HUES48 (cell line): Measurements from ENCODE around the gene SFXN5.

Source experiments
- H3K27ac ChIP-seq: one replicate; pipeline ENCODE4 v1.7.0; 2013; ENCODE audit warnings: low read depth, low read length, inconsistent platforms
- H3K27me3 ChIP-seq: 2 replicates; pipeline ENCODE4 v1.6.1; 2013; ENCODE audit warnings: mild to moderate bottlenecking, low read length; ENCODE audit not compliant: control insufficient read depth, insufficient read depth
- H3K36me3 ChIP-seq: 2 replicates; pipeline ENCODE4 v1.6.1; 2013; ENCODE audit warnings: low read length; ENCODE audit not compliant: control insufficient read depth, insufficient read depth
- H3K4me1 ChIP-seq: 2 replicates; pipeline ENCODE4 v1.6.1; 2013; ENCODE audit warnings: mild to moderate bottlenecking, low read length; ENCODE audit not compliant: control insufficient read depth, insufficient read depth
- H3K4me3 ChIP-seq: 2 replicates; pipeline ENCODE4 v1.5.1; 2013; ENCODE audit warnings: mild to moderate bottlenecking, low read depth, low read length
- H3K9ac ChIP-seq: 2 replicates; pipeline ENCODE4 v1.6.1; 2013; ENCODE audit warnings: mild to moderate bottlenecking, low read depth, low read length, moderate library complexity
- H3K9me3 ChIP-seq: 2 replicates; pipeline ENCODE4 v1.6.1; 2013; ENCODE audit warnings: low read length; ENCODE audit not compliant: control insufficient read depth, insufficient read depth

The SFXN5 gene

DNA sequence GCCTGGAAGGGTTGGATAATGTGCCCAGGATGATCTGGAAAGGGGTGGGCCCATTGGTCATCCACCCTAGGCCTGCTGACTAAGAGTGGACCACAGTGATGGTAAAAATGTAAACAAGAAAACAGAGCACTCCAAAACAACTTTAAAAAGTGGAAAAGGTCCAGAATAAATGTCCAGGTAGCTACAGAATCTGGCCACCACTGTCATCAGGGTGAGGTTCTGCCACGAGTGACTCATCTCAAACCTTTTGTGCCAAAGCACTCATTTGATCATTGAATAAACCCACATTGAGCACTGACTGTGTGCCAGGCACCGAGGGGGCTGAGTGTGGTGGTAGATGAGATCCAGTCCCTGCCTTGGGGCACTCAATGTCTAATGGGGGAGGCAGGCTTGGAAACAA is 89.3 kb downstream of the SFXN5 start:
- Histone ChIP-seq H3K27me3 (no peaks in the 10 kb centered on the region), H3K4me3 (no peak overlapping the region), H3K36me3 (no peaks in the 10 kb centered on the region), H3K9me3 (no peaks in the 10 kb centered on the region), H3K4me1 (peaks cover 5% of the 10 kb centered on the region; the same call in 1 of the 2 replicates), H3K27ac (no peak overlapping the region), H3K9ac (no peak overlapping the region)

DNA sequence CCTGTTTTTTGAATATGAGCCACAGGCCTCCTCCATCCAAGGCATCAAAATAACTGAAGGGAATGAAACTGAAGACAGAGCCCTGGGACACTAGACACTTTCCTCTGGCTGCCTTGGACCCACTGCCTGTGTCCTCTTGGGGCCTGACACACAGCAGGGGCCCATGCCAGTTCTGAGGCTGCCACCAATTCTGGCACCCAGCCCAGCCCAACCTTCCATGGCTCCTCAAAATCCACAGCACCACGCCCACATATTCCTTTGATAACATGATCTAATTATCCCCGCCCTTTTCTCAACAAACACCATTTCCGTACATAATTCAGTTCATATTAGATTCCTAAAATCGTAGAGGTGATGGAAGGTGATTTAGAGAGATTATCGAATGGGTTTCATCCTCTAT is 90.0 kb downstream of the SFXN5 start:
- H3K27ac ChIP-seq, result no peak overlapping the region
- peaks cover 5% of the 10 kb centered on the region; the same call in 1 of the 2 replicates for H3K4me1 ChIP-seq
- no peaks in the 10 kb centered on the region for H3K36me3 ChIP-seq
- H3K27me3 ChIP-seq, result no peaks in the 10 kb centered on the region
- no peak overlapping the region for H3K4me3 ChIP-seq
- no peaks in the 10 kb centered on the region for H3K9me3 ChIP-seq
- H3K9ac ChIP-seq, result no peak overlapping the region

DNA sequence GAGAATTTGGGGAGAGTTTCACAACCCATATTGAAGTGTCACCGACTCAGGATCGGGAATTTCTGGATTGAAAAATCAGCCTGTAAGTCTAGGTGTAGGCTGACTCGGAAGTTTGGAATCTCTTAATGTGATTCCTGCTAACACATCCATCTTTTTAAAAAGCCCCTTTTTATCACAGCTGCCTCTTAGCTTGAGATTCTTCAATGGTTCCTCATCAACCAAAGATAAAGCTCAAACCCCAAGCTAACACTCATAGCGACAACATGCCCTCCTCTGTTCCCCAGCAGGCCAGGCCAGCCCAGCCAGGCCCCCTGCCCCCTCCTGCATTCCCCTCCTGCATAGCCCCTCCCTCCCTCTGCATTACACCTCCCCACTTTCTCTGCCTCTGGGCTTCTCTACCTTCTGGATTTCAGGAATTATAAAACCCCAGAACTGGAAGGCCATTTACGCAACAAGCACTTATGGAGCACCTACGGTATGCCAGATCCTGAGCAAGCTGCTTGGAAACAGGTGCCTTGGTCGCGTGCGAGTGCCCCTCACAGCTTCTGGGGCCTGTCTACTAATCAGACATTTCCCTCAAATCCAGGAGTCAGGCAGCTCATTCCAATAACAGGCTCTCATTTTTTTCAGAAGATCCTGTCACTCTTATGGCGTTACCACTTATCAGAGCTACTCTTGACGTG is 90.8 kb downstream of the SFXN5 start:
- Histone ChIP-seq H3K27me3 (no peaks in the 10 kb centered on the region), H3K4me1 (peaks cover 8% of the 10 kb centered on the region), H3K36me3 (no peaks in the 10 kb centered on the region), H3K27ac (peak overlapping the region; percentile 43), H3K9ac (no peak overlapping the region), H3K9me3 (no peaks in the 10 kb centered on the region), H3K4me3 (no peak overlapping the region)

DNA sequence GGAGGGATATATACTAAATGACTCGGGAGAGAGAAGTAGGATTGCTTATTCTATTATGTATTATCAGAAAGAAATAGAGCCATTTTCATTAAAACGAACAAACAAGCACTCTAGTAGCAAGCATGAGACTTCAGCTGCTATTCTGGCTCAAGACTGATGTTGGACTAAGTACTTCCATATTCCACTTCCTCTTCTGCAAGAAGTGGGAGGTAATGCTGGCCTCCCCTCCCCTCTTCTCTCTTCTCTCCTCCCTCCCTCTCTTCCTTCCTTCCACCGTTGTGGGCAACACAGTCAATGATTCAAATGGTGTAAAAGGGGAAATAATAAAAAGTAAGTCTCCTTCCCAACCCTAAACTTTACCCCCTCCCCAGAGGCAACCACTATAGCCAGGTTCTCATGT is 91.6 kb downstream of the SFXN5 start:
- no peaks in the 10 kb centered on the region for H3K27me3 ChIP-seq
- H3K9me3 ChIP-seq, result no peaks in the 10 kb centered on the region
- no peaks in the 10 kb centered on the region for H3K36me3 ChIP-seq
- no peak overlapping the region for H3K9ac ChIP-seq
- H3K4me3 ChIP-seq, result no peak overlapping the region
- H3K4me1 ChIP-seq, result peaks cover 16% of the 10 kb centered on the region
- no peak overlapping the region for H3K27ac ChIP-seq

DNA sequence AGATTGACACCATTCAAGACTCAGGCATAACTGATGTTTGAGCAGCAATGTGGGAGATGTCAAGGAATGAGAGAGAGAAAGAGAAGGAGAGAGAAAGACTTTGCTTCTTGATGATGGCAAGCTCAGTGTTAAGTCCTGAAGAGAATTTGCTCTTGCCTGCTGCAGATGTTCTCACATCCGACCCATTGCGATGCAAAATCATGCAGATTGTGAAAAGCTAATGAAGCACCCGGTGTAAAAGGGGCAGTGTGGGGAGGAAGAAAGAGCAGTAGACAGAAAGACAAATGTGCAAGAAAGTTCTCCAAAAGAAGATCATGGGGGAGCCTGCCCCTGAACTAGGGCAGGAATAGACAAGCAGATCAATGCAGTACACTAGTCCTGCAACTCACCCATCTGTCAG is 96.5 kb downstream of the SFXN5 start:
- 0 out of 2 replicates have a peak, but pooled peaks cover 2% of the 10 kb centered on the region for H3K27me3 ChIP-seq
- no peaks in the 10 kb centered on the region for H3K36me3 ChIP-seq
- H3K4me1 ChIP-seq, result peaks cover 33% of the 10 kb centered on the region
- no peaks in the 10 kb centered on the region for H3K9me3 ChIP-seq
- no peak overlapping the region for H3K27ac ChIP-seq
- no peak overlapping the region for H3K4me3 ChIP-seq
- H3K9ac ChIP-seq, result no peak overlapping the region

DNA sequence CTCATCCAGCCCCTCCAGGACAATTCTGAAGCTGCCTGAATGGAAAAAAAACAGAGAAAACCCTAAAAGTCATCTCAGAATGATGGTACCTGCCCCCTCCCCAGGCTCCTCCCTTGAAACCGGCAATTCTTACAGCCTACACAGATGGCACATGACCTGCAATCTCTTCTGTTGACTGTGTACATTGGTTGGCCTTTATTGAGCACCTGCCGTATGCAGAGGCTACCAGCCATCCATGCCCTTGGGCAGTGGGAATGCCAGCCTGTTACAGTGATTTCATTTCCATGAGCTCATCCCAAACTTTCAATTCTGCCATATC is 97.1 kb downstream of the SFXN5 start:
- Histone ChIP-seq H3K4me1 (peaks cover 30% of the 10 kb centered on the region), H3K9me3 (no peaks in the 10 kb centered on the region), H3K36me3 (no peaks in the 10 kb centered on the region), H3K9ac (no peak overlapping the region), H3K27ac (no peak overlapping the region), H3K27me3 (0 out of 2 replicates have a peak, but pooled peaks cover 2% of the 10 kb centered on the region), H3K4me3 (no peak overlapping the region)

DNA sequence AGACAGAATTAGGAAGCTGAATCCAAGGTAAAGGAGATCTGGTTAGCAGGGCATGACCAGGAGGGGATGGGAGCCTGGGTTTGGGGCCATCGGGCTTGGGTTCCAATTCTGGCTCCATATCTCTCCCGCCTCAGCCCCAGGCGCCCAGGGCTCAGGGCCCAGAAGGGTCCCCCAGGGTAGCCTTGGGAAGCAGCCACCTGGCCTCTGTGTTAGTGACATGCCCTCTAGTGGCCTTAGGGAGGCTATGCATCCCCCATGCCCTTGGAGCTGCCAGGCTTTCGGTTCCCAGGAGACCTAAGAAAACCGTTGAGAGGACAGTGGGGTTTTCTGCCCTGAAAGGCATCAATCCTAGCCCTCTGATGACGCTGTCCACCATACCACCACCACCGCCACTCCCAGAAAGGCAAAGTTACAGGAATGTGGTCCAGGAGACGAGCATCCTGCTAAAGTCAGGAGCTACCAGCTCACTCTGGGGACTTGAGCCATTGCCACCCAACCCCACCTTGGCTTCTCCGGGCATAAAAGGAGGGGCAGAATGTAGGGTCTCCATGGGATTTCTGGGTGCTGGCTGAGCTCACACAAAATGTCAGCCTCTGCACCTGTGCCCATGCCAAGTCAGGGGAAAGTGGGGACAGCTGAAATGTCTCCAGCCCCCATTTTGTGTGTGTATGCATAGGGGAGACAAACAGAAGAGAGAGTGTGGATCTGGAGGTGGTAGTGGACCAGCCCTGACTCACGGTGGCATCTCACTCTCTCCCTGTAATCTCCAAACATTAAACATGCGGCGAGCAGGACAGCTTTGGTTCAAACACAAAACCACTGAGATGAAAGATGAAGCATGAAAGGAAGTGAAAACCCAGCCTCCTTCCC is 97.7 kb downstream of the SFXN5 start:
- Histone ChIP-seq H3K4me1 (peaks cover 30% of the 10 kb centered on the region), H3K27me3 (0 out of 2 replicates have a peak, but pooled peaks cover 2% of the 10 kb centered on the region), H3K36me3 (no peaks in the 10 kb centered on the region), H3K27ac (no peak overlapping the region), H3K4me3 (no peak overlapping the region), H3K9me3 (no peaks in the 10 kb centered on the region), H3K9ac (no peak overlapping the region)

DNA sequence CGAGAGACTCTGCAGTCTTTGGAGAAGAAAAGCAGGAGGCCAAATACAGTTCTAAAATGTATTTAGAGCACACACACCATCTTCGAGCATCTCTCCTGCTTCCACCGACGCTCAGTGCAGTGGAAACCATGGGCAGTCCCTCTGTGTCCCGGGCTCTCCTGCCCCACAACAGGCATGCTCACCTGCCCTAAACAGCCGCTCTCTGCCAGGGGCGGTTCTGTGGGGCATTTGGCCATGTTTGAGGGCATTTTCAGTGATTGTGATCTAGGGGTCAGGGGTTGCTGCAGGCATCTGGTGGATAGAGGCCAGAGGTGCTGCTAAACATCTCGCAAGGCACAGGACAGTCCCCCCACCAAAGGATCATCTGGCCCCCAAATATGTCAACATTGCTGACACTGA is 98.4 kb downstream of the SFXN5 start:
- Histone ChIP-seq H3K27me3 (0 out of 2 replicates have a peak, but pooled peaks cover 2% of the 10 kb centered on the region), H3K27ac (no peak overlapping the region), H3K9ac (no peak overlapping the region), H3K4me3 (no peak overlapping the region), H3K36me3 (no peaks in the 10 kb centered on the region), H3K9me3 (no peaks in the 10 kb centered on the region), H3K4me1 (peaks cover 30% of the 10 kb centered on the region)

DNA sequence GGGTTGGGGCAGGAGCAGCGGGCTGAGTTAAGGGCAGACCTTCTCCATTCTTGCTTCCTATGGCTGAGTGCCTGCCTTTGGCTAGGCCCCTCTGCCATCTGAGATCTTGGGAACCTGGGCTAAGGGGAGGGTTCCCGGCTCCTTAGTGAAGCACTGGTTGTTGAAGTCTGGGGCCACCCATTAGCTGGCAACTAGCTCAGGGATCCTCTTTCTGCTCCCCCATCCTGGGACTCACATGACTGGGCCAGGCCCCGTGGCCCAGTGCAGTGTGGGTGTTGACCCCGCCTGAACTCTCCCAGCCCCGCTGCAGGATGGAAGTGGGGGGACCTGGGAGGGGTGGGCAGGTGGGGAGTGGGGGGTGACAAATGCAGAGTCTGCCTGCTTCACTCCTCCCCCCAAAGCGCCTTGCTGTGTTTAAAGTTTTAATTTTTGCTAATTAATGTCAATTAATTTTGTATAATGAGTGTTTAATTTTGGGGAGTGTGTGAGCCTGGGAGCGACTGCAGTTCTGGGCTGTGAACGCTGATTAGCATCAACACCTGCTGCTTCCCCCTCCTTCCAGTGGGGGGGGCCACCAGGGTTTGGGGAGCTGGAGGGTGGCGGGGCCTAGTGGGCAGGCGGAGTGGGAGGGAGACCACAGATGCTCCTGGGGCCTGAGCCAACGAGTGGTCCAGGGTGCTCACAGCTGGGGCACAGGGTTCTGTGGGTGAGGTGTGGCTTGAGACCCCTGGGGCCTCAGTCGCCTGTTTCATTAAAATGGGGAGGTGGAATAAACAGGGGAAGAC is 99.0 kb downstream of the SFXN5 start:
- H3K36me3 ChIP-seq, result no peaks in the 10 kb centered on the region
- no peaks in the 10 kb centered on the region for H3K9me3 ChIP-seq
- H3K27me3 ChIP-seq, result 0 out of 2 replicates have a peak, but pooled peaks cover 2% of the 10 kb centered on the region
- peaks cover 30% of the 10 kb centered on the region for H3K4me1 ChIP-seq
- H3K9ac ChIP-seq, result no peak overlapping the region
- H3K27ac ChIP-seq, result no peak overlapping the region
- H3K4me3 ChIP-seq, result no peak overlapping the region

DNA sequence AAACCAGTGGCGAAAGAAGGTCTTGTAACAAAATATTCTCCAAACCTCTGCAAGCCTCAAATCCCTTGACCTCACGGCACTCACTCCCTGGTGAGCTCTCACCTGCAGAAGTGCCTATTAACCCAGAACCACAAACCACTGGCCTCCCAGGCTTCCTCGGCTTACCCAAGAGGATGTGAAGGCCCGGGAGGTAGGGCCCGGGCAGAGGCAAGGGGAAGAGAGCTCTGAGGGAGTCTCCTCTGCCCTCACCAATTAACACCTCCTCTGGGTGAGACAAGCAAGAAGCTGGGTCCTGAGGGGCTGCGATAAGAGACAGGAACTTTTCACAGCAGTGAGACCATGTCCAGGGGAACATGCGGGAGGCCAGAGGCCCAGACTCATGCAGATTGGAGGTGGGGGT is 100.5 kb downstream of the SFXN5 start:
- Histone ChIP-seq H3K9me3 (no peaks in the 10 kb centered on the region), H3K27me3 (0 out of 2 replicates have a peak, but pooled peaks cover 2% of the 10 kb centered on the region), H3K4me1 (peaks cover 30% of the 10 kb centered on the region), H3K4me3 (no peak overlapping the region), H3K9ac (no peak overlapping the region), H3K36me3 (peaks cover 1% of the 10 kb centered on the region; the same call in 1 of the 2 replicates), H3K27ac (no peak overlapping the region)
